HG03108 (cell line): ENCODE measurements around the gene CORO6.
"Not testable (repeated sequence)": the region's sequence is repeated elsewhere in the genome, so short reads cannot be mapped to it uniquely, and the experiment has no call there.

ENCODE experiments used
- ATAC-seq: cut with Tn5 transposase; IDR thresholded peaks from one replicate; pipeline ENCODE4 v1.9.1; 2021; ENCODE audit warnings: moderate library complexity; ENCODE audit not compliant: unreplicated experiment

CORO6 gene

DNA sequence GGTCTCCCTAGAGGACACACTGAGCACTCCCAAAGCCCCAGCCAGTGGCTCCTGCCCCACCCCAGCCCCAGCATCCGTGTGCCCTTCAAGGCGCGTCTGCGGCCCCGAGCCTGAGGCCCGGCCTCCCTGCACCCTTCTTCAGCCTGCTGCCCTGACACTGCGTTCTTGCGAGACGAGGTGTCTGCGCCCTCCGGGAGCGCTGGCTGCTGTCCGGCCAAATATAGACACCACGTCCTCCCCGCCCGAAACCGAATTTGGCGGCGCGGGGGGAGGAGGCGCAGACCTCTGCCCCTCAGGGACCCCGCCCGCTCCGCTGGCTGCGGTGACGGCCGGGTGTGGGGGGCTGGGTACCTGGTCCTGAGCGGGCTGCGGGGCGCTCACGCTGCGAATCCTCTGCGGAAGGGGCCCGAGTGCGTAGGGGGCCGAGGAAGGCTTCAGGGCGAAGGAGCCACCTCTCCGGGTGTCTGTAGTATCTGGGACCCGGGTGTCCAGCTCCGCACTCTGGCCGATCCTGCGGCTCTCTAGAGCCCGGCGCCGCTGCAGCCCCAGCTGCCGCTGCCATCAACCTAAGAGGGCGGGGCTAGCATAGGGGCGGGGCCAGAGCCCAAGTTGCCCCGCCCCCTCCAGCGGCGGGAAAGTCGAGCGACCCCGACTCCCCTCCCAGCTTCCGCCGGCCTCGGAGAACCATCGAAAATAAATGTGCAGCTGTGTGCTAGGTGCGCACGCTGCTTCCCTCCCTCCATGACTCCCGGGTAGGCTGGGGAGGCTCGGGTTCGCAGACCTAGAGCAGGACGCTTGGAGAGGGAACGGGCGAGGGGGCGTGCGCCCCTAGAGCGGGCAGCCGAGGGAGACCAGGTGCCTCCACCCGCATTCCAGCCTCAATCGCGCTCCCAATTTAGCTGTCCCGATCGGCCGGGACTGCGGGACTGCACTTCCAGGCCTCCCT, at the start of gene CORO6:
CORO6 (minus strand) TSS at position 576 of the 946 bp plus-strand sequence. CDS start 1,491 bp downstream, outside the sequence.
- no peak for ATAC-seq

DNA sequence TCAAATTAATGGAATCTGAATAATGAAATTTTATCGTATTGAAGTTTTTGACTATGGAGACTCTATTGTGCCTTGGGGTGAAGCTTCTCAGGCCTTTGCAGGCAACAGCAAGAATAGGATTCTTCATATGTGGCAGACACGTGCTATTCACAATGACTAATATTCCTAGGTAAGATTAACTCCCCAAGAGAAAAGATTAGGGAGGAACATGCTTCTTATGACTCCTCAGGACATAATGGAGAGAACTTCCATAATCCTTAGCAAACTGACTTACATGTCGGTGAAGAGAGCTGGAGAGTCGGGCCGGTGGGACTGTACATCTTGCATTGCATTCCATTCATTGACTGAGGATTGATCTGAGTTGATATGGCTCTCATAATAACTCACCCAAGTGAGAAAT, 48.9 kb upstream of the CORO6 start:
- no peak for ATAC-seq

DNA sequence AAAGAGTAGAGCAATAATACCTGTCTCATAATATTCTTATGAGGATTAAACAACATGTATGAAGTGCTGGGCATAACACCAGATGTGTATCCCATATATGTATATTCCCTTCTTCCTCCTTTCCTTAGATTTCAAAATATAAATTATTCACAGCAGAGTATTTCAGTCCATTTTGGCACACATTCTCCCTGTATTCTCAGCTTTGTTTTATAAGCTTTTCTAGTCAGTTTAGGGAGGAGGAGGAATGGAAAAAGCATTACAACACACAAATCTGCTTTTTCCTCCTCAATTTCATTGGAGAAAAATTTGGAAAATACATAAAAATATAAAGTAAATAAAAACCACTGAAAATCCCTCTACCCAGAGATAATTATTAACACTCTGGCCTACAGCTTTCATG, 46.6 kb upstream of the CORO6 start:
- no peak for ATAC-seq

DNA sequence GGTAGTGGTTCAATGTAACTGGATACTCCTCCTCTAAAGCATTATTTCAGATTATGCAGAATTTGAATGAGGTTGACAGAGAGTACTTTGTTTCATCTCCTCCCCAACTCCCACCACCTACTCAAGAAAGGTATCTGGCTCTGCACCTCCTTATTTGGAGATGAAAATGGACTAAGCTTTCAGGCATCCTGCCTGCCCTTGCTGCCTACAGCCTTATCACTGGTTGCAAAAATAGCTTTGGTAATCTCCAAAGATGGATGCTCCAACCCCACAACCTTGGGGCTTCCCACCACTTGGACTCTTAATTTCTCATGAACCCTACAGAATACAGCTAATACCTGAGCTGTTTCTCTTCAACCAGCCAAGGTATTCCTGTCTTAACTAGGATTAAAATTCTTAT, 45.3 kb upstream of the CORO6 start:
- ATAC-seq = no peak

DNA sequence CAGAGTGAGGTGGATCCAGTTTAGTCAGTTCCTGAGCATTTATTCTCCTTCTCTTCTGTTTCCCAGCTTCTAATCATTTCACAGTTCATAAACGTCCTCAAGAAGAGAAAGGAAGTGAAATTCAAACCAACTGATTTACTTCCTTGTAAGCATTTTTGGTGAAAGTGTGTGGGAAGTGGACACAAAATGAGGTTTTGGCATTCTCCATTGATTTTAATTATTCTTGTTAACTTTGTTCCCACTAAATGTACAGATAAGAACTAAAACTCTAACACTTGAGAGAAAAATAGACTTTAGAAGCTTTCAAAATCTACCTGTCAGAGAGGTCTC, 42.7 kb upstream of the CORO6 start:
- ATAC-seq = no peak

DNA sequence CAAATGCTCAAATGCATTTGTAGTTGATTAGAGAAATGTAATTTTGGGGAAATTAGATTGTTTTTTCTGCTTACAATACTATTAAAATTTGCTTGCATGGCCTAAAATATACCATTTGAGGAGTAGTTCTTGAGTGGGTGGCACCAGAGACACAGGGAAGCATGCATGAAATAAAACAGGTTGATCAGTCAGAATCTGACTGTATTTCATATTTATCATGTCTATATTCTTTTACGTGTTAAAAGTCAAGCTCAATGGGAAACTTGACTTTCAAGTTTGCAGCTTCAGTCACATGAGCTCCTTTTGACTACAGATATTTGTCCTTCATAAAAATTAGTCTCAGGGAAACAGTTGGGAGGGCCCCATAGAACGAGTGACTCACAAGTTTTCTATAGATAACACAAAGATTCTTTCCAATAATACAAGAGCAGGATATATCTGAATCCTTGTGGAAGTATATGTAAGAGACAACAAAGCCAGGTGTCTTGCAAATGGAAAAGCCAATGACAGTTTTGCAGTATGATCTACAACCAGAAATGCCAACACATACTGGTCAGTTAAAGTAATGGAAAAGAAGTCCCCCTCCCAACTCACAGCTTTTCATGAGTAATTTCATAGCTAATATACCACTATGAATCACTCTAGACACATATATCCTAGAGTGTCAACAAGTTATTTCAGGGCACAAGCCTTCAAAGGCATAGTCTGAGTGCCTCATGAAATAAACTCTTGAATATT, 42.2 kb upstream of the CORO6 start:
- ATAC-seq = no peak

DNA sequence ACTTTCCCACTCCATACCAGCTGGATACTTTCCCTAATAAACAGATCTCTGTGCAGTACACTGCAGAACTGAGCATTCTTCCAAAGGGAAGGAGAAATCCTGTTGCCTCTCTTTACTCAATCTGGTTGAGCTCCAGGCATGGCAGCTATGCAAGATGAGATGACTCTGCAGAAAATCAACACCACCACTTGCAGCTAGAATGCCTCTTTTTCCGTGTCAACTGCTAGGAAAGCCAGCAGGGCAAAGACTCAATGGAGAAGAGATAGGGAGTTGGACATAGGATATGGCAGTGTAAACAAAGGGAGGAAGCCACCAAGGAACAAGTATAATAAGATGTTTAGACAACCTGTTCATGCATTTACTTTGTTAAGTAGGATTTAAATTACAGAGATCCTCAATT, 40.4 kb upstream of the CORO6 start:
- no peak for ATAC-seq

DNA sequence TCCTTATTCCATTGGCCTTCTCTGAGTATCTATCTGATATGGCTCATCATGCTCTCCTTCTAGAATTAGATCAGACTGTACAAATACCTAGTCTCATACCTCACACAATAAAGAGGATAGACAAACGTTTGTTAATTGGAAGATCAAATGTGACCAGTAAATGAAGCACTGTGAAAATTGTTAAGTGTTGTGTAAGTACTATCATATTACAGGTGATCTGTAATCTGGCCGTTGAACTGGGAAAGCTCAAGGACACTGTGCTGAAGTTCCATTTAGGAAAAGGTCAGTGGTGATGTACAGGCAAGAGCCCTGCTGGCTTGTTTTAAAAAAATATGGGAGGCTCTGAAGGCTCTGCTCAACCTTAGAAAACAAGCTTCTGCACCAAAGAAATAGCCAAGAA, 38.5 kb upstream of the CORO6 start:
- no peak for ATAC-seq

DNA sequence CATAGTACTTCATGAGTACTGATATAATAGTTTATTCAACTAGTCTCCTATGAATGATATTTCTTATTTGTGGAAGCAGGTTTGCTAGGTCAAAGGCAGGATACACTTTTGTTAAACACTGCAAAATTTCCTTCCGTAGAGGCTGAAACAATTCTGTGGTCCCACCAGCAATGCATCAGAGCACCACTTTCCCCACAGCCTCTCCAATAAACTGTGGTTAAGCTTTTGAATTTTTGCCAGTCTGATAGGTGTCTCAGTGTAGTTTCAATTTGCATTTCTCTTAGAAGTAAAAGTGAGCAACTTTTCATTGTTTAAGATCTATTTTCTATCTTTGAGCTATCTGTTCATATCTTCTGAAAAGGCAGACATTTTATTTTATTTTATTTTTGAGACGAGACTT, 36.4 kb upstream of the CORO6 start:
- ATAC-seq = no peak

DNA sequence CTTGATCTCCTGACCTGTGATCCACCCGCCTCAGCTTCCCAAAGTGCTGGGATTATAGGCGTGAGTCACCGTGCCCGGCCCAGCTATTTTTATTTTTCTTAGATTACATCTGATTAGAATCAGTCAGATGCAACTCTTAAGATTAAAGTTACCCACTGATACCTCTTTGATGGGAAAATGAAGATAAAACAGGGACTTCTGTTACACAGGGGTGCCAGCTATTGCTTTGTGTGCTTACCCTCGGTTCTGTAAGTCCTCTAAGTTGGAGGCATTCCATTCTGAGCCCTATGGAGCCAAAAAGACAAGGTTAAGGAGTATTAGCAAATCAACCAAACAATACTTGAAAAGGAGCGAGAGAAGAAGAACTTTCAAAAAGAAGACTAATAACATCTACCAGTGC, 32.6 kb upstream of the CORO6 start:
- ATAC-seq = no peak

DNA sequence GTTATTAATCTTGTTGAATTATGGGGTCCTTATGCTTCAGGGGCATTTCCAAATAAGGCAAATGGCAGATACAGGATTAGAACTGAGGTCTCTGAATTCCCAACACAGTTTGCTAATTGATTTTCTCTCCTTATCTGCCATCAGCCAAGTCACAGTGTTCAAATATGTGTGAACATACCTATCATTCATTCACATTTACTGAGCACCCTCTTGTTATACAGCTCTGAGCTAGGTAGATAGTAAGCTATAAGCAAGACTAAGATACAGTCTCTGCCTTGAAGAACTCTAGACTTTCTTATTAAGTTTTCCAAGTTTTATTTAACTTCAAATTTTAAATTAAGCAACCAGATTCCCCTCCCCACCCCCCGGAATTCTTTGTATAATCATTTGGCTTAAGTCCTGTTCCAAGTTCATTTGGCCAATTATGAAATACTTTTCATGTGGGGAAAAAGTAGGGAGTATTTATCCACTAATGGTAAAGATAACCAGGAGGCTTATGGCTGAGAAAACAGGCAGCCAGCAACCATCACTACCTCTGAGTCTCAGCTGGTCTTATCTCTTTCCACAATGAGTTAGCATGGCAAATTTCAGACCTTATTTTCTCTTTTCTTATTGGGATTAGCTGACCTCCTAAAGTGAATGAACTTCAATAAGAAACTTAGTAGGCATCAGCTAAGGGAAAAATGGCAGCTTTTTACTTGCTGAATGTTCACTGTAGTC, 31.4 kb upstream of the CORO6 start:
- ATAC-seq = no peak

DNA sequence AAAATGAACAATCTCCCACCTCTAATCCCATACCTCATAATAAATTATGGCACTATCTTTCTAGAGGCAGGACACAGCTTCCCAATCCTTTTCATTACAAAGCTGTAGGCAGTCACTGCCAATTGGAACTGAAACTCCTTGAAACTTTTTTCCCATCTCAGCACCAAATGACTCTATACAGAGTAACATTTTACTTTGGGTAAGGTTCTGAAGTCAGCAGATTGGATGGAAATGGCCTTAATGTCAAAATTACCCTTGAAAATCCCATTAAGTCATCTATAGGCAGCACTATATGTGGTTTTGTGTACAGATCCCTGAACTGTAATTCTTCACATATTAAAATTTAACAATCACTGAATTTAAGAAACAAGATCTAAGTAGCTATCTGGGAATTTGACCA, 30.3 kb upstream of the CORO6 start:
- ATAC-seq = no peak

DNA sequence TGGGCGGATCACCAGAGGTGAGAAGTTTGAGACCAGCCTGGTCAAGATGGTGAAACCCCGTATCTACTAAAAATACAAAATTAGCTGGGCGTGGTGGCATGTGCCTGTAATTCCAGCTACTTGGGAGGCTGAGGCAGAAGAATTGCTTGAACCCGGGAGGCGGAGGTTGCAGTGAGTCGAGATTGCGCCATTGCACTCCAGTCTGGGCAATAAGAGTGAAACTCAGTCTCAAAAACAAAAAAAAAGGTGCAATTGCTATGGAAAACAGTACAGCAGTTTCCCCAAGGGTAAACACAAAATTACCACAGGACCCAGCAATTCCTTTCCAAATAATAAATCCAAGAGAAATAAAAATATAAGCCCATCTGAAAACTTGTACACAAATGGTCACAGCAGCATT, 29.2 kb upstream of the CORO6 start:
- ATAC-seq = not testable (repeated sequence)

DNA sequence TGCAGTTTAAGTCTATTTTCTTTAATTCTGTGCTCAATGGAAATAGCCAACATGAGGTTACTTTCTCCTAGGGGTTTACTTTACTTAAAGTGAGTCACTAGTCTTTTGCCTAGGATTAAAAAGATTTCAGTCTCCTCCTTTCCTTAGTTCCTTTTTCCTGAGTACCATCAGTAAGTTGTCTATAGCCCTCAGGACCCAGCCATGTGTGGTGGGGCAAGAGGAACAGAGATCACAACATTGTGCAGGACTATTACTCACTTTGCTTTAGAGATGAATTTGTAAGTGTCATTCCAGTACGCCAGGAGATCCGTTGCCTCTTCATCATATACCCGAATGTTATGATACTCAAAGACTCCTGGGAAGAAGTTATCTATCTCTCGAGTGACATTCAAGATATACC, 27.7 kb upstream of the CORO6 start:
- no peak for ATAC-seq

DNA sequence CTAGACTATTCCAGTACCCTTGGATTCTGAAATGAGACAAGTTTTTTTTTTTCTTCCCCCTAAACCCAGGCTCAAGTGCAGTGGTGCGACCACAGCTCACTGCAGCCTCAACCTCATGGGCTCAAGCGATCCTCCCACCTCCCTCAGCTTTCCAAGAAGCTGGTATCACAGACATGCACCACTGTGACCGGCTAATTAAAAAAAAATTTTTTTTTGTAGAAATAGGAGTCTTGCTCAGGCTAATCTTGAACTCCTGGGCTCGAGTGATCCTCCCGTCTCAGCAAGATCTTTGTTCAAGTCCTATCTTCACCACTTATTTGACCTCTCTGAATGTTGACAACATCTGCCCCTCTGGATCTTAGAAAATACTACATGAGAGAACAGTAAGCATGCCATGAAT, 26.6 kb upstream of the CORO6 start:
- no peak for ATAC-seq

DNA sequence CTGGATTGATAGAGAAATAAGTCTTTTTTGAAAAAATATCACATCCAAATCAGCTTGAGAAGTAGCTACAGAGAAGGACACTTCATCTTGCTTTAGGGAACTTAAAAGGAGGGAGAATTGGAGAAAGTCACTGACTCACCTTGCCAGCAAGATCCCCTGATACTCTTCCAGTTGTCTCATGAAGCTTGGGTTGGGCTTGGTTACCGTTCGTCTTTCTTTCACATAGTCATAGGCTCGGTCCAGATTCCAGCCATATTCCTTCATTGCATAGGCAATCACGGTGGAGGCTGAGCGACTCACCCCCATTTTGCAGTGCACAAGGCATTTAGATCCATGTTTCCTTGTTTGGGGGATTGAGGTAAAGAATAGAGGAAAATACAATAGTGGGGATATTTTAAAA, 25.3 kb upstream of the CORO6 start:
- ATAC-seq = no peak

DNA sequence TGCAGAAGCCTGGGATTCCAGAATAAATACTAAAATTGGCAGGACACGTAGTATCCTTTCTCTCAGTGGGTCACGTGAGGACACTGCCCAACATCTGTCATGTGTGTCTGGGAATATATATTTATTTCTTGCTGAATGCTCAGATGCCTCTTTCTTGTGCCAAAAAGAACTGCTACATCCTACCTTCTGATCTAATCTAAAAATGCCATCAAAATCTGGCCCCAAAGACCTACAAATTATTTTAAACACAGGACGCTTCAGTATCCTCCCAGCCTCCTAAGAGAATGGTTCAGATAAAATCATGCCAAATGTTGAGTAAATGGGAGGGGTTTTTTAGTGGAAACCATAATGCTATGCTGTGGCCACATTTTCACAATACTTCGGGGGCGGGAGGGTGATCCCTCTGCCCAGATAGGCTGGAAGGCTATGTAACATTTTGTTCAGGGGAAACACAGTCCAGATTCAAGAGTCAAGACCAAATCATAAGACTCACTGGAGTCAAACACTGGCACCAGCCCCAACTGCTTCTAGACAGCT, 22.9 kb upstream of the CORO6 start:
- no peak for ATAC-seq

DNA sequence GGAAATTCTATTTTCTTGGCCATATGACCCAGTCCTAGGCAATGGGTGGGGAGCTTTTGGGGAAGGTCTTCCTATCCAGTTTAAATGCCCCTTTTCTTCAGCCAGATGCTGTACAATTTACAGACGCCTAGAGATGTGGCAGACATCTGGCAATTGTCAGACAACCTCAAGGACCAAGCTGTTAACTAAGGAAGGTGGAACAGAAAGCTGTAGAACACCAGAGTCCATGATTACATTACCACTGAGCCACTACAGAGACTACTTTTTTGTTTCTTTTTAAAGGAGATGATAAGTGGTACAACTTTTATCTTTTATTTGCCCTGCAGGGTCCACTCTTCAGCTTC, 21.1 kb upstream of the CORO6 start:
- no peak for ATAC-seq

DNA sequence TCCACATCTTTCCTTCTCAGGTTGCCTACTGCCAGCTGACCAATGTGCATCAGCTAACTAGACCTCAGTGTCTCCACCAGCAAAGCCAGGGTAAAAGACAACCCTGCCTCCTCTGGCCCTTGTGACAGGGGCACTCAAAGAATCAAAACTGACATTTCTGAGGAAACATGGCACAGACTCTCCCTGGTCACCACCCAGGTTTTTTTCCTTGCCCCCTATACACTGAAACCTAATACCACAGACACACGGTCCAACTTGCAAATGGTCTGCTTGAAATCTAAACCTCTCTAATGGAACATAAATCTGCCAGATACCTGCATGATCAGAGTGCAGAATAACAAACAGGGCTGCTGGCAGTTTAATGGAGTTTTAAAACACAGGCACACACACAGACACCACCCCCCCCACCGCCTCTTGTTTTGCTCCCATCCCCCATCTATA, 19.5 kb upstream of the CORO6 start:
- ATAC-seq = no peak

DNA sequence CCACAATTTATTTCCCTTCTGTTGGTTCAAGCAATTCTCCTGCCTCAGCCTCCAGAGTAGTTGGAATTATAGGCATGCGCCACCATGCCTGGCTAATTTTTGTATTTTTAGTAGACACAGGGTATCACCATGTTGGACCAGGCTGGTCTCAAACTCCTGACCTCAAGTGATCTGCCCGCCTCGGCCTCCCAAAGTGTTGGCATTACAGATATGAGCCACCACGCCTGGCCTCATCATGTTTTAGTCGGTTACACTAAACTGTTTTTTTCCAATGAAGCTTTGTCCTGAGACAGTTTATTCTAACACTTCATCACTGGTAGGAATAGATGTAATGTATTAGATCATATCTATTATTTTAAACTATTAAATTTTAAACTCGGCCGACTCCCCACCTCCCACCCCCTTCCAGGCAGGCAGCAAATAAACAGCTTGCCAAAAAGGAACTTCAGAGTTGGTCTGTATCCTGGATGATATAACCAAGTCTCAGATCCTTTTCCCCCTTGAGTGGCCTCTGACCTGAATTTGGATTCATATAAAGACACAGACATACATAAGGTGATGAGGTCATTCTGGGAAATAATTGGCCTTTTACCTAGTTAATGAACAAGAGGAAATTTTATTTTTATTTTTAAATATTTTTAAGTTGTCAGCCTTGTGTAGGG, 18.4 kb upstream of the CORO6 start:
- ATAC-seq = no peak

DNA sequence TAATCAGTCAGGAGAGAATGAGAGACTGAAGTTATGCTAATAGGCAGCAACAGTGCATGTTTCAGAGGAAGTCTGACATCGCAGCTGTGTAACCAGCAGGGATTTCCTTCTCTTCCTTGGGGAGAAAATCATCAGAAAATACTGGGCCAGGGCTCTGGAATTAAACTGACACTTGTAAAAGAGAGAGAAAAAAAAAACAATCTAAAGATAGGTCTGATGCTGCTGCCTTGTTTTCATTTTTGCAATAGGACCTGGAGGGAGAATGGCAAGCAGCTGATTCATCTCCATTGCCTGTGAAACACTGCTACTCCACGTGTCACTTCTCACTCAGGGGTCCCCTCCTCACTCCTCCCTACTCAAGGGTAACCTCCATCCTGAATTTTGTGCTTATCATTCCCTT, 17.7 kb upstream of the CORO6 start:
- ATAC-seq = no peak
